DMS53 treated with DMSO at 0.1 percent for 48 hours (cell line): ENCODE measurements around the gene OXLD1.
"Not testable (repeated sequence)": the region's sequence is repeated elsewhere in the genome, so short reads cannot be mapped to it uniquely, and the experiment has no call there.

Source experiments
- DNase-seq: peaks from one replicate; lab custom pipeline; 2025; ENCODE audit not compliant: unreplicated experiment; lab: John Stamatoyannopoulos, UW

The OXLD1 gene

DNA sequence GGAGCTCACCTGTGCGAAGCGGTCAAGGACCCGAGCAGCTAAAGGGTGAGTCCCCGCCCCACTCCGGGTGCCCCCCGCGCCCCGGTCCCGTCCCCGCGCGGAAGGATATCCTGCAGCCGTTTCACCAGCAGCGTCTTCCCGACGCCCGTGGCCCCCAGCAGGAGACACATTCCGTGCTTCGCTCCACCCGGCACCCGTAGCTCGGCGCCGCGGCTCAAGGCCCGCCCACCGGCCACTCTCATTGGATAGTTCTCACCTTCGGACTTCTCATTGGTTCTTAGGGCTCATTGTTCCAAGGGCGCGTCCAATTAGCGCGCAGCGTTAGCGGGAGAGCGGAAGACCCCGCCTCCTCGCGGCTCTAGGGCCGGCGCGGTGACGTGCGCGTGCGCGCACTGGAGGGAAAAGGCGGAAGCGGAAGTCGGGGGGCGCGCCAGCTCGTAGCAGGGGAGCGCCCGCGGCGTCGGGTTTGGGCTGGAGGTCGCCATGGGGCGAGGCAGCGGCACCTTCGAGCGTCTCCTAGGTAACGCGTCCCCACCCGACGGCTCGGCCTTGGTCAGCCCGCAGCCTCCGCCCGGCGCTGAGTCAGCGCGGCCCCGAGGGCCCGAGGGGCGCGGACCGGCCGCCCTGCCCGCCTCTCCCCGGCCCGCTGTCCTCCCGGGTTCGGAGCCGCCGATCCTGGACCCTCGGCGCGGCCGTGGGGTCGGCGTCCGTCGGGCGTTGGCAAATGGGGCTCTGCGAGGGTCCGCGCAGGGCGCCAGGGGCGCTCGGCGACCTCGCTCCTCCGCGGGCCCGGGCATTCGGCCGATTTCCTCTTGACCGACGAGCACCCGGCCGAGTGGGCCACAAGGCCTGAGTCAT, 17.4 kb upstream of the OXLD1 start, which contains the start of the genes ARL16 and HGS:
Gene ARL16, minus strand, starts transcription at position 214 of the 858 bp plus-strand sequence. Its CDS starts 44 bp downstream, at position 170.
Gene HGS, plus strand, starts transcription at position 428 of the 858 bp plus-strand sequence. Its CDS starts 56 bp downstream, at position 484.
- peak; percentile 96 for DNase-seq

DNA sequence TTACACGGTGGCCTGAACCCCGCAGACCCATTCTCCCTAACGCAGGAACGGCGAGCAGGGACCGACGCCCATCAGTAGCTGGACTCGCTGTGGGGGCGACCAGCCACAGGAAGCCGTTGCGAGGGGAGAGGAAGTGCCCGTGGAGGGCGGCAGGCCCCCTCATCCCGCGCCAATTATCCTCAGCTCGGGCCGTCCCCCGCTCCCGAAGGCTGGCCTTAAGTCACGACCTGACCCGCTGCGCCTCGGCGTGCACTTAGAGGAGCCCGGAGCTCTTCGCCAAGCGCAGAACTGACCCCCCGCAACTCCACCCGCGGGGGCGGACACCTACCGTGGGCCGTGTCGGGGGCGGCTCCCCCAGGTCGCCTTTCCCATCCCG, 16.8 kb upstream of the OXLD1 start:
- no peak for DNase-seq

DNA sequence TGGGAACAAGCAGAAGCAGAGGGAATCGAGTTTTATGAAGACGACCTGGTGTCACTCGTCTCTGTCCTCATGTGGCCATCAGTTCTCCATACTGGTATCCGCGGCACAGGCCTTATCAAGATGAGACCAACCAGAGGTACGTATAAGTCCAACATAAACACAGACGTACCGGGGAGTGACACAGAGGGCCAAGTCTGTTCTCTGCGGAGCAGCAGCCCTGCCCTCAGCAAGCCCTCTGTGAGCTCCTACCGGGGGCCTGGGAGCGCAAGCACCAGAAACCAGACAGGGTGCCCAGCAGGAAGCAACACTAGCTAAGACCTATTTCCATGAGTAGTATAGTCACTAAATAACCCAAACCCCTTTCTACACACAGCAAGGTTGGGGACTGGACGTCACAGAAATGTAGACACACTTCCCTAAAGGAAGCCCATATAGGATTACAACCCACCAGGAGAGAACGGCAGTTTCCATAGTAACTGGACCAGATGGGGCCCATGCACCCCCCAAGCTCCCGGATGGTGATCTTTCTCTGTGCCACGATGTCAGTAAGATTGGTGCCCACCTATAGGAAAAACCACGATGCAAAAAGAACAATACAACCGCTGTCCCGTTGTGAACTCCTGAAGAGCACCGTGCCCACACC, 16.3 kb upstream of the OXLD1 start:
- no peak for DNase-seq

- no peak for DNase-seq
Measured at GRCh38 chr17:81681672-81682071, 15.3 kb upstream of the OXLD1 start.

DNA sequence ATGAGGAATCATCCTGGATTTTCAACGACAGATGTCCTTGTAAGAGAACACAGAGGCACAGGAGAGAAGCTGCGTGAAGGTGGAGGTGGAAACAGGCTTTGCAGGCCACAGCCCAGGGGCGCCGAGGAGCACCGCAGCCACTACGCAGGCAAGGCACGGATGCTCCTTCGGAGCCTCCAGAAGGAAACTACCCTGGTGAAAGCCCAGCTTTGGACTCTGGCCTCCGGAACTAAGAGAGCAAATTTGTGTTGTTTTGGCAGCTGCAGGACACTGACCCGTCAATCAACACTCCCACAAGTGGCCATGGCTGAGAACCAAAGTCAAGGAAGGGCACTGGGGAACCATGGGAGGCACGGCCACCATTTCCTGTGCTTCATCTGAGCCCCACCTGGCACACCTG, 13.7 kb upstream of the OXLD1 start:
- no peak for DNase-seq

GRCh38 chr17:81676906-81677305, 10.5 kb upstream of the OXLD1 start:
- no peak for DNase-seq

DNA sequence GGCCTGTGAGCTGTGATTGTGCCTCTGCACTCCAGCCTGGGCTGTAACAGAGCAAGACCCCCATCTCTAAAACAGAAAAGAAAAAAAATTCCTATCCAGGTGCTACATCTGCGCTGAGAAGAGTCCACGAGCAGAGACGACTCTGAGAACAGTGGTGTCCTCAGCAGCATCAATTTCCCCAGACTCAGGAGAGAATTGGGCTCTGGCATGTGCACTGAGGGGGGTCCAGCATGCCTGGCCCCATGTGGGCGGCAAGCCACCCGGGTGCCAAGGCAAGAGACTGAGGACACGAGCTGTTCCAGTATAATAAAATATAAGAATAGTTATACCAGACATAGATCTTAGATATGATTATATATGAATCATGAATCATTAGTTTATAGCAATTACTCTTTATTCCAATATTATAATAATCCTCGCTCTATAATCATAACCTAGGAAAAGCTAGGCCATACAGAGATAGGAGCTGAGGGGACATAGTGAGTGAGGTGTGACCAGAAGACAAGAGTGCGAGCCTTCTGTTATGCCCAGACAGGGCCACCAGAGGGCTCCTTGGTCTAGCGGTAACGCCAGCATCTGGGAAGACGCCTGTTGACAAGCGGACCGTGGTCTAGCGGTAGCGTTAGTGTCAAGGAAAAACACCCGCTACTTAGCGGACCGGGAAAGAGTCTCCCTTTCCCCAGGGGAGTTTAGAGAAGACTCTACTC, 9.3 kb upstream of the OXLD1 start:
- not testable (repeated sequence) for DNase-seq

GRCh38 chr17:81673561-81674258, 7.3 kb upstream of the OXLD1 start:
- DNase-seq = no peak

GRCh38 chr17:81672954-81673353, 6.5 kb upstream of the OXLD1 start:
- DNase-seq = no peak

GRCh38 chr17:81672504-81672903, 6.1 kb upstream of the OXLD1 start:
- DNase-seq = no peak

DNA sequence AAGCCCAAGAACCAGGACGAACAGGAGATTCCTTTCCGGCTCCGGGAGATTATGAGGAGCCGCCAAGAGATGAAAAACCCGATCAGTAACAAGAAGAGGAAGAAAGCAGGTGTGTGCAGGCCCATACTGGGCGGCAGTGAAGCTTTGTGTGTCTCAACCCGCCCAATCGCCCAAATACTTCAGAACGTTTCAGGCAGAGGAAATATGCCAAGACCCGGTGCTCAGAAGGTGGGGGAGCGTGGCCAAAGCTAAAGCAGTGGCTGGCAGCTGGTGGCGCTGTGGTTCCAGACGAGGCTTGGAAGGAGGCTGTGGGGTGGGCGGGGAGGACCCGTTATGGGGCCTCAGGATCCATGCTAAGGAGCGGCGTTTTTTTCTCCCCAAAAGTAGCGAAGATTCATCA, 1.3 kb upstream of the OXLD1 start:
- no peak for DNase-seq

GRCh38 chr17:81666092-81666341, 388 bp downstream of the OXLD1 start:
- DNase-seq = no peak

- DNase-seq = no peak
Measured at GRCh38 chr17:81665205-81666091, 957 bp downstream of the OXLD1 start.

DNA sequence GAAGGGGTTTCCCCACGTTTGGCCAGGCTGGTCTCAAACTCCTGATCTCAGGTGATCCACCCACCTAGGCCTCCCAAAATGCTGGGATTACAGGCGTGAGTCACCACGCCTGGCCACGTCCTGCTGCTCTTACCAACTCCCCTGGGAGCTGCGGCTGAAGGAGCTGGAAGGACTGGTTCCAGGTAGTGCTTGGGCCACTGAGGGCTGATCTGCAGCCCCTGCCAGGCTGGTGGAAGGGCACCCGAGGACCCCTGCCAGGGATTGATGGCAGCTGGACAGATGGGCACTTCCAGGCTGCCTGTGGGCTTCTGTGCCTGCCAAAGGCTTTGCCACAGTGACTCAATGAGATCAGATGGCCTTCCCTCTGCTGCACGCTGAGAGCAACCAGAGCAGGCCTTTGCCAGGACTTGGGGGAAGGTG, 2.3 kb downstream of the OXLD1 start:
- no peak for DNase-seq

DNA sequence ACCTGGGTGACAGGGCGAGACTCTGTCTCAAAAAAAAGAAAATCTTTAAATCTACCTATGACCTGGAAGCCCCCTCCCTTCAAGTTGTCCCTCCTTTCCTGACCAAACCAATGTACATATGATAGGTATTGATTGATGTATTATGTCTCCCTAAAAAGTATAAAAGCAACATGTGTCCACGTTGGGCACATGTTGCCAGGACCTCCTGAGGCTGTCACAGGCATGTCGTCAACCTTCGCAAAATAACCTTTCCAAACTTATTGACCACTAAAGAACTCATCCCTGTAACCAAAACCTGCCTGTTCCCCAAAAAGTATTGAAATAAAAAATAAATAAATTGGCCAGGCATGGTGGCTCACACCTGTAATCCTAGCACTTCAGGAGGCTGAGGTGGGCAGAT, 4.4 kb downstream of the OXLD1 start:
- no peak for DNase-seq

DNA sequence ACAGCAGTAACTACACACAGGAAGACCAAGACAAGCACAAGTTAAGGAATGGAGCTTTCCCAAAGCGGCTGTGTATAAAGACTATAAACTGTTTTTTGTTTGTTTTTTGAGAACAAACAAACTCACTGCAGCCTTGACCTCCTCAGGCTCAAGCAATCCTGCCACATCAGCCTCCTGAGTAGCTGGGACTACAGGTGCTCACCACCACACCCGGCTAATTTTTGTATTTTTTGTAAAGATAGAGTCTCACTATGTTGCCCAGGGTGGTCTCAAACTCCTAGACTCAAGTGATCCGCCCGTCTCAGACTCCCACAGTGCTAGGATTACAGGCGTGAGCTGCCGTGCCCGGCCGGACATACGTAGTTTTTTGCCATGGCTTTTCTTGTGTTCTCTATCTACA, 6.0 kb downstream of the OXLD1 start:
- DNase-seq = no peak

DNA sequence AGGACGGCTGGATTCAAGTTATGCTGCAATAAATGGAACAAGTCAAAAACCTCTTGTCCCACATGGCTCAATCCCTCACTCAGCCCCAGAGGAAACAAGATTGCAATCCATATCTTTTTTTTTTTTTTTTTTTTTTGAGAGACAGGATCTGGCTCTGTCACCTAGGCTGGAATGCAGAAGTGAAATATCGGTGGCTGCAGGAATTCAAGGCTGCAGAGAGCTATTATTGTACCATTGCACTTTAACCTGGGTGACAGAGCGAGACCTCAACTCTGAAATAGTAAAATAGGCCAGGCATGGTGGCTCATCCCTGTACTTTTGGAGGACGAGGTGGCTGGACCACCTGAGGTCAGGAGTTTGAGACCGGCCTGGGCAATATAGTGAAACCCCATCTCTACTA, 7.4 kb downstream of the OXLD1 start:
- no peak for DNase-seq

- DNase-seq = no peak
Measured at GRCh38 chr17:81656835-81657234, 9.6 kb downstream of the OXLD1 start.

GRCh38 chr17:81656118-81656743, 10.2 kb downstream of the OXLD1 start, which contains the start of gene PDE6G:
PDE6G (minus strand) TSS chr17:81656542; CDS start chr17:81653305, 3,237 bp downstream.
- no peak for DNase-seq
